Raji (cell line): ENCODE data around the gene ENTR1.

Source experiments
- POLR2A ChIP-seq: IDR thresholded peaks from 2 replicates; pipeline ENCODE4 v1.6.1; 2011; ENCODE audit warnings: low read depth, low read length, control low read depth; ENCODE audit not compliant: insufficient read depth

ENTR1 gene

DNA sequence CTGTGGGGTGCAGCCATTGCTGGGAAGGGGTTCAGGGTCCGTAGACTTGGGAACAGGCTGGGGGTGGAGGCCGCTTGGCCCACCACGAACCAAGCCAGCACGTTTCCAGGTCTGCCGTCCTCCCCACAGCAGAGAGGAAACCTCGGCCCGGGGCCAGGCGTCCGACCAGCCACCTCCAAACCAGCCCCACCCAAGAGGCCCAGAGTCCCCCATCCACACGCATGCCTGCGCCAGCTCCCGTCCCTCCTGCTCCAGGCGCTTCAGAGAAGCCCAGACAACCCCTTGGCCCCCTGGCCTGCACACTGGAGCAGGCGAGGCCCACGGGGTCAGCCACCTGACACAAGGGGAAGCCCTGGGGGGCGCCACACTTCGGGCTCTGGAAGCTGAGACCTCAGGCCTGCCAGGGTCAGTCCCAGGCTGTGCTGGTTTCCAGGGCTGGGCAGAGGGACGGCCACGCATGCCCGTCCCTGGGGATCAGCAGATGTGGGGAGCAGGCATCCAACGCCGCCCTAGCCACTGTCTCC lies 53.1 kb downstream of the ENTR1 start:
- no peak for TF ChIP-seq POLR2A

DNA sequence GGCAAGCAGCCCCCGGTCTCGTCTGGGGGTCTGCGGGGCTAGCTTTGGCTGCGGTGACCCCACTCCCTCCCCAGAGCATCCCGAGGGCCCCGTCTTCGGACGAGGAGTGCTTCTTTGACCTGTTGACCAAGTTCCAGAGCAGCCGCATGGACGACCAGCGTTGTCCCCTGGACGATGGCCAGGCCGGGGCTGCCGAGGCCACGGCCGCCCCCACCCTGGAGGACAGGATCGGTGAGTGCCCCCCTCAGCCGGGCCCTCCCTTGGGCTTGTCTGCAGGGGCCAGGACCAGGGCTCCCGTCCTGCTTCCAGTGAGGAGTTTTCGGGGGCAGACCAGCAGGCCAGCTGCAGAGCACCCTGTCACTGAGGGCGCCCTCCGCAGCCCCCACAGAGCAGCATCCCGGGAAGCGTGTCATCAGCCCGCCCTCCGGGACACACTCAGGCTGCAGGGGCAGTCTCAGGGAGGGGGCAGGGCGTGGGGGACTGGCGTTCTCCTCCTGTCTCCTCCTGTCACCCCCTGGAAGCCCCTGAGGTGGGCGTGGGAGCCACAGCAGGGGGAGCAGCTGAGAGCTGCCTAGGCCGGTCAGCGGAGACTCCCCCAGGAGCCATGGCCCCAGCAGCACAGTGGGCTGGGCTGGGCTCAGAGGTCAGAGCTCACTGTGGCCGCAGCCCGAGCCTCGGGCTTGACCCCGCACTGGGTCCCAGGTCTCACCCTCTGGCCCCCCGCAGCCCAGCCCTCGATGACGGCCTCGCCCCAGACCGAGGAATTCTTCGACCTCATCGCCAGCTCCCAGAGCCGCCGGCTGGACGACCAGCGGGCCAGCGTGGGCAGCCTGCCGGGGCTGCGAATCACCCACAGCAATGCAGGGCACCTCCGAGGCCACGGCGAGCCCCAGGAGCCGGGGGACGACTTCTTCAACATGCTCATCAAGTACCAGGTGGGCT lies 54.5 kb downstream of the ENTR1 start:
- TF ChIP-seq POLR2A, result no peak

DNA sequence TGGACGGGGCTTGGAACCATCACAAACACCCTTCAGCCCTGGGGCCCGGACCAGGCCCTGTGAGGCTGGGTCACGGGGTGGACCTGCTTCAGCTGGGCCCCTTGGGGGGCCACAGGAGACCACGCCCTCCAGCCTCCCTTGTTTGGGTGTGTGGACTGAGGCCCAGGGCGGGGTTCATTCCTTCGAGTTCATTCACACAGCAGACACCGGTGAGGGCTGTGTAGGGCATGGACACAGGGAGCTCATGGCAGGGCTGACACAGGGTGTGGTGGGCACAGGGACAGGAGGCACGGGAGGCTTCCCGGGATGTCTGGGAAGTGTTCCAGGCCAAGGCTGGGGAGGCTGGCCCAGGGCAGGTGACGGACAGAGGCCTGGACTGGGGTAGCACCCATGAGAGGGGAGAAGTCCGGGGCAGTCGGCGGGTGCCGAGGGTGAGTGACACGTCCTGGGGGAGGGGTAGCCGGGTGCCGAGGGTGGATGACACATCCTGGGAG lies 55.8 kb downstream of the ENTR1 start:
- no peak for TF ChIP-seq POLR2A

DNA sequence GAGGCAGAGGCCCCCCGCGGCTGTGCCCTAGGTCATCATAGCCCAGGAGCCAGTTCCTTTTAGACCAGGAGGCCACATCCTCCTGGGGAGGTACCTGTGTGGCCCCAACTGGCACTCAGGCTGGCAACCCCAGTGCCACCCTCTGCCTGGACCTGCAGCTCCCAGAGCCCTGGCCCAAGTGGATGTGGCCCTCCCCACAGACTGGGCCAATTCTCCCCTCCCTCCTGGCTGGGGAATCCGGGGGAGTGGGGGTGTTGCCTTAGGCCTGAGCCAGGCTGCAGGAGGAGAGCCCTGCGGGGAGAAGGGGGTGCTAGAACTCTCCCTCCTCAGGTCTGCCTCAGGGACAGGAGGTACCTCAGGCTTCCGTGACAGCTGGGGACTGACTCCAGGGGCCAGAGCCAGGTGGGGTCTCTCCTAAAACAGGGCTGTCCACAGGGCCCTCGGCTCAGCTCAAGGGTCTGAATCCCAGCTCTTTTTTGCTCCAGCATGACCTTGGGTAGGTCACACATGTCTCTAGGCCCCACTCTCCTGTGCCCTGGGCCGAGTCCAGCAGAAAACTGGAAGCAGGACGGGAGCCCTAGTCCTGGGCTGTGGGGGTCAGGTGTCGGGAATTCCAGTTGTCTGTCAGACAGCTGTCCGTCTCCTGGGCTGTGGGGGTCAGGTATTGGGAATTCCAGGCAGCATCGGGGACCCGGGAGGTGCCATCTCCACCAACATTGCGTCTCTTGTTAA lies 56.5 kb downstream of the ENTR1 start:
- TF ChIP-seq POLR2A, result no peak

DNA sequence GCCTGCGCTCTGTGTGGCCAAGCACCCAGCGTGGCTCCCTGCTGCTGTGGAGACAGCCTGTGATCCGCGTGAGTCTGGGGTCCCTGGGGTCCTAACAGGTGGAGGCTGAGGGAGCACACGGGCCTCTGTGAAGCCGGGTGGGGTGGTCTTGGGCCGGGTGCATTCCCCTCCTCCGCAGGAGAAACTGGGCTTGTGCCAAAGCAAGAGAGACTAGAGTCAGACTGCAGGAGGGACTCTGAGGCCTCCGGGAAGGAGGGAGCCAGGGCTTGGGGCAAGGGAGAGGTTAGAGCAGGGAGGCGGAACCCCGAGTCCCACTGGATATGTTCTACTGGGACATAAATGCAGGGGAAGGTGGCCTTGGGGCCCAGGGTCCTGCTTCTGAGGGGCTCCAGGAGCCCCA lies 57.3 kb downstream of the ENTR1 start:
- no peak for TF ChIP-seq POLR2A

DNA sequence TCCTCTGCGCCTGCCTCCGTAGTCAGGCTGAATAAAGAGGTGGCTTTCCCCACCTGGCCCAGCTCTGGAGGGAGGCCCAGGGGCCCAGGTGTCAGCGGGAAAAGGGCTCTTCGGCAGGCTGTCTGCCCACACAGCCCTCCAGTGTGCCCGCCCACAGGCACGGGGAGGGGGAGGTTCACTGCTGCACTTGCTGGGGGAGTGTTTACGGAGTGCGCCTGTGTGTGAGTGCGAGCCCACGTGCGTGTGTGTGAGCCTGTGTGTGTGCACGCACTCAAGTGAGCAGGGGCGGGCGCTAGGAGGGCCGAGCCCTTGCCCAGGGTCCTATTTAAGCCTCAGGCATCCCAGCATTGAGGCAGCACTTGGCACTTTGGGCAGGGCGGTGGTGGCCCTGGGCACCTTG lies 57.7 kb downstream of the ENTR1 start:
- no peak for TF ChIP-seq POLR2A
